Colonic mucosa (tissue), 4 donors: ENCODE measurements around the gene CALB2. TPM values are rescaled to one million over a fixed set of nuclear protein-coding genes. Genes with fewer than 3 reads are reported as not detected.
A peak's percentile ranks its signal among the peaks of the same experiment; 100 is the strongest.

Experiments
- DNase-seq: peaks from one replicate; pipeline ENCODE4 v3.0.0-alpha.2; 2020
- H3K27ac ChIP-seq: fragments of 200-600 bp; one replicate; pipeline ENCODE4 v1.8.0; 2021
- H3K27me3 ChIP-seq: fragments of 200-600 bp; one replicate; pipeline ENCODE4 v1.8.0; 2021
- H3K36me3 ChIP-seq: fragments of 200-600 bp; one replicate; pipeline ENCODE4 v1.8.0; 2021
- H3K4me1 ChIP-seq: fragments of 200-600 bp; one replicate; pipeline ENCODE4 v1.8.0; 2021; ENCODE audit warnings: mild to moderate bottlenecking
- H3K4me3 ChIP-seq: fragments of 200-600 bp; one replicate; pipeline ENCODE4 v1.8.0; 2021
- H3K9ac ChIP-seq, 2 donors: one replicate each; pipeline ENCODE4 v1.7.0; 2013; ENCODE audit warnings: control low read depth in 2 of 2, low read depth in 2 of 2, low read length in 2 of 2
- H3K9me3 ChIP-seq: fragments of 200-600 bp; one replicate; pipeline ENCODE4 v1.8.0; 2021
- intact Hi-C: fragments of 100-400 bp; cut with DNase I; formaldehyde crosslinking; loops from one replicate; pipeline ENCODE4 v1.14.1; 2022
- total RNA-seq, 2 donors: library from RNA; stranded (reverse); fragmentation: NEBNext Ultra II Directional in 1 of 2; extraction: Animal tissue kit (Norgen Biotek cat#: 25700) in 1 of 2; gene quantifications; one replicate each; pipeline ENCODE4 v1.2.1, GENCODE V29; 2021
- TF ChIP-seq, protein P1 (sequence below): fragments of 200-600 bp; IDR thresholded peaks from one replicate; pipeline ENCODE4 v1.8.0; 2022; ENCODE audit warnings: antibody characterized with exemption, mild to moderate bottlenecking
- donor health status: healthy.
- donor health status: DM: no; HTN: no; CAD: no.
- donor health status: DM: no; HTN: no; CAD: no.

Gene CALB2
- total RNA-seq, 2 donors from 2014 or later: 0.74 to 2.8 TPM

DNA sequence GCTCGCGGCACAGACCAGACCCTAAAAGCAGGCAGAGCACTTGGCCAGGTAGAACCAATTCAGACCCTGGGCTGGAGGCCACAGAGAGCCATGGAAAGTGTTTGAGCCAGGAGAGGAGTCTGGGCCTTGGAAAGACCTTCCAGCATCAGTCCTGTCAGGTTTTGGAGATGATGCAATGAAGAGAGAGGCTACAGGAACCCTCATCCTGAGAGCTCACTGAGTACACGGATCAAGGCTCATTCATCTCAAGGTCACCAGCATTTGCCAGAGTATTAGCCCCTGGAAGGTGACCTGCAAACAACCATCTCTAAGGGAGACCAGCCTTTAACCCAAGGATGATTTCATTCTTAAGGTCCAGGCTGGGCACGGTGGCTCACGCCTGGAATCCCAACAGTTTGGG, 55.5 kb downstream of the CALB2 start:
- no peaks in the 10 kb centered on the region for H3K27me3 ChIP-seq
- H3K36me3 ChIP-seq: no peaks in the 10 kb centered on the region
- no peaks in the 10 kb centered on the region for H3K4me1 ChIP-seq
- intact Hi-C loops: loop anchor here (5.0 kb wide), 2 partner anchors 83 to 198 kb away; no protein-coding TSS in a partner anchor
- TF ChIP-seq, protein P1, sequence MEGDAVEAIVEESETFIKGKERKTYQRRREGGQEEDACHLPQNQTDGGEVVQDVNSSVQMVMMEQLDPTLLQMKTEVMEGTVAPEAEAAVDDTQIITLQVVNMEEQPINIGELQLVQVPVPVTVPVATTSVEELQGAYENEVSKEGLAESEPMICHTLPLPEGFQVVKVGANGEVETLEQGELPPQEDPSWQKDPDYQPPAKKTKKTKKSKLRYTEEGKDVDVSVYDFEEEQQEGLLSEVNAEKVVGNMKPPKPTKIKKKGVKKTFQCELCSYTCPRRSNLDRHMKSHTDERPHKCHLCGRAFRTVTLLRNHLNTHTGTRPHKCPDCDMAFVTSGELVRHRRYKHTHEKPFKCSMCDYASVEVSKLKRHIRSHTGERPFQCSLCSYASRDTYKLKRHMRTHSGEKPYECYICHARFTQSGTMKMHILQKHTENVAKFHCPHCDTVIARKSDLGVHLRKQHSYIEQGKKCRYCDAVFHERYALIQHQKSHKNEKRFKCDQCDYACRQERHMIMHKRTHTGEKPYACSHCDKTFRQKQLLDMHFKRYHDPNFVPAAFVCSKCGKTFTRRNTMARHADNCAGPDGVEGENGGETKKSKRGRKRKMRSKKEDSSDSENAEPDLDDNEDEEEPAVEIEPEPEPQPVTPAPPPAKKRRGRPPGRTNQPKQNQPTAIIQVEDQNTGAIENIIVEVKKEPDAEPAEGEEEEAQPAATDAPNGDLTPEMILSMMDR: no peak
- no peaks in the 10 kb centered on the region for H3K9me3 ChIP-seq
- no peak overlapping the region for H3K9ac ChIP-seq
- H3K27ac ChIP-seq: no peak overlapping the region
- H3K4me3 ChIP-seq: no peak overlapping the region
- no peak for DNase-seq

DNA sequence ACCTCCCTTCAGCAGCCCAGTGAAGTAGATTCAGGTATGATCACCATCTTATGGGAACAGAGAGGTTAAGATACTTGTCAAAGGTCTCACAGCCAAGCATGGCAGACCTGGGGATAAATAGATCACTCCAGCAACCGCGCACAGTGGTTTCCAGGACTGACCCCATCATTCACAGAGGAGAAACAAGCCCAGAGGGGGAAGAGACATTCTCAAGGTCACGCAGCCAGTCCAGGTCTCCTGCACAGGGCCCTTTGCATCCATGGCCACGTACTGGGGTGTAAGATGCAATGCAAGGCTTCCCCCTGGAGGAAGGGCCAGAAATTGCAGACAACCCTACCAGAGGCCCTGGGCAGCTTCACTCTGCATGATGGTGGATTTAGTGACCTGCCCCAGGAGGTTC, 63.4 kb downstream of the CALB2 start:
- intact Hi-C loops: no loop called here
- DNase-seq: peak; percentile 29
- H3K27ac ChIP-seq: no peak overlapping the region
- no peaks in the 10 kb centered on the region for H3K9me3 ChIP-seq
- TF ChIP-seq, protein P1: peak; percentile 46
- peaks cover under 1% of the 10 kb centered on the region for H3K27me3 ChIP-seq
- H3K9ac ChIP-seq: no peak overlapping the region
- H3K36me3 ChIP-seq: no peaks in the 10 kb centered on the region
- H3K4me3 ChIP-seq: no peak overlapping the region
- H3K4me1 ChIP-seq: no peaks in the 10 kb centered on the region

DNA sequence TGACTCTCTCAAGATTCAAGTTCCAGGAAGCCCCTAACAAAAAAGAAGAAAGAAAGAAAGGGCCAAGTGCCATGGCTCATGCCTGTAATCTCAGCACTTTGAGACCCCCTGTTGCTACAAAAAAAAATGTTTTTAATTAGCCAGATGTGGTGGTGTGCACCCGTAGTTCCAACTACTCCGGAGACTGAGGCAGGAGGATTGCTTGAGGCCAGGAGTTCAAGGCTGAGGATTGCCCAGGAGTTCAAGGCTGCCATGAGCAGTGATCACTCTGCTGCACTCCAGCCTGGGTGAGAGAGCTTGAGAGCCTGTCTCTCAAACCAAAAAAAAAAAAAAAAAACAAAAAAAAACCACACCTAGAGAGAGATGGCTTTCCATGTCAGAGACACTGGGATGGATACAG, 64.5 kb downstream of the CALB2 start:
- intact Hi-C loops: no loop called here
- H3K4me1 ChIP-seq: no peaks in the 10 kb centered on the region

DNA sequence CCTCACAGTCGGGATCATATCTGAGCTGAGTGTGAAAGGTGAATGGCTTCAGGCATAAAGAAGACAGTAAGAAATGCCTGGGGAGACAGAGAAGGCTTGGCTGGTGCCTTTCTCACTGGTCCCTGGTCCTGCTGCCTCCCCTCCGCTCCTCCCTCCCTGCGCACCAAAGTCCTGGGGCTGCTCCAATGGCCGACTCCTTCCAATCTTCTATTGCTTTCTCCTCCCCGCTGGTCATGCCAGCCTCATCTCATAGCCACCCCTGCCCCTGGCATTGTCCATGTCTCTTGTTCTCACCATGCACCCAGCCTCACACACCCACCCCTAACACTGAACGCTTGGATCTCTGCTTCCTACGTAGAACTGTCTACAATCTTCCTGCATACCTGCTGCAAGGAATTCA, 65.3 kb downstream of the CALB2 start:
- no peaks in the 10 kb centered on the region for H3K4me1 ChIP-seq
- DNase-seq: no peak
- intact Hi-C loops: no loop called here
- no peak overlapping the region for H3K4me3 ChIP-seq
- peaks cover 2% of the 10 kb centered on the region for H3K27me3 ChIP-seq
- H3K27ac ChIP-seq: no peak overlapping the region
- no peaks in the 10 kb centered on the region for H3K36me3 ChIP-seq
- H3K9ac ChIP-seq: no peak overlapping the region
- TF ChIP-seq, protein P1: no peak
- H3K9me3 ChIP-seq: no peaks in the 10 kb centered on the region

More for the DNA sequence above, 64.5 kb downstream of the CALB2 start:
- no peak for DNase-seq
- TF ChIP-seq, protein P1: no peak
- Histone ChIP-seq H3K27ac (no peak overlapping the region), H3K9ac (no peak overlapping the region), H3K9me3 (no peaks in the 10 kb centered on the region), H3K36me3 (no peaks in the 10 kb centered on the region), H3K27me3 (peaks cover 2% of the 10 kb centered on the region), H3K4me3 (no peak overlapping the region)

DNA sequence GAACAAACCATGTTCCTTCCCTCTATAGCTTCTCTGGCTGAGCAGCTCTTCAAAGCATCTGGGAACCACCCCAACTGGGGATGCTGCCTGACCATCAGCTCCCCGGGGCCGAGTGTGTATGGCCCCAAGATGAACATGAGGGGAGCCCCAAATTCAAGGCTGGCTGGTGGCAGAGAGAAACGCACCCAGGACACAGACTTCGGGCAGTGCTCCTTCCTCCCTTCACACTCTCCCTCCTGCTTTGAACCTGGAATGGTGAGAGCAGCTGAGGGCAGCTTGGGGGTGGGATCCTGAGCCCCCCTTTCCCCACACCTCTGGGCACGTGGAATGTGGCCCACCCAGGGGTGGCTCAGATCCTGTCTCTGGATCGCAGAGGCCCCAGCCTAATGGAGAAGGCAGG, 66.1 kb downstream of the CALB2 start:
- intact Hi-C loops: no loop called here
- TF ChIP-seq, protein P1: no peak
- Histone ChIP-seq H3K9ac (no peak overlapping the region), H3K27ac (no peak overlapping the region), H3K4me1 (no peaks in the 10 kb centered on the region), H3K4me3 (no peak overlapping the region), H3K9me3 (no peaks in the 10 kb centered on the region), H3K27me3 (peaks cover 2% of the 10 kb centered on the region), H3K36me3 (no peaks in the 10 kb centered on the region)
- no peak for DNase-seq

DNA sequence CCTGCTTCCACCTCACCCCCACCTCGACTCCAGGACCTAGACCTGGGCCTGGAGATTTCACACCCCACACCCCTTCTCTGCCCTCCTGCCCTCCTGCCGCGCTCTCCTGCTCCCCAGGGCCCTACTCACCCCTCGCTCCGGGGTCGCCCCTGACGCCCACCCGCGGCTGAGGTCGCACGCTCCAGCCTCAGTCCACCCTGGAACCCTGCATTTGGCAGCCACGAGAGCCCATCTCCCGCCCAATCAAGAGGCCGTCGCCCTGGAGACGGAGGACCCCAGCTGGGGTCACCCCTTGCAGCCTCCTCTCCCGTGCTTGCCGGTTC, 67.2 kb downstream of the CALB2 start:
- intact Hi-C loops: no loop called here
- no peak overlapping the region for H3K27ac ChIP-seq
- no peak for DNase-seq
- no peaks in the 10 kb centered on the region for H3K9me3 ChIP-seq
- no peak overlapping the region for H3K9ac ChIP-seq
- TF ChIP-seq, protein P1: no peak
- H3K4me3 ChIP-seq: peak overlapping the region; percentile 22
- no peaks in the 10 kb centered on the region for H3K4me1 ChIP-seq
- H3K36me3 ChIP-seq: no peaks in the 10 kb centered on the region
- H3K27me3 ChIP-seq: peaks cover 2% of the 10 kb centered on the region
